GM20000 (cell line): ENCODE measurements around the gene FIBIN.

Experiments used
- DNase-seq: peaks from one replicate; pipeline ENCODE4 v3.0.0; 2012; ENCODE audit warnings: low spot score
- CTCF ChIP-seq: IDR thresholded peaks from 2 replicates; pipeline ENCODE4 v1.5.1; 2012; ENCODE audit warnings: mild to moderate bottlenecking, control low read depth; ENCODE audit errors: extremely low read depth, missing control alignments

FIBIN gene

DNA sequence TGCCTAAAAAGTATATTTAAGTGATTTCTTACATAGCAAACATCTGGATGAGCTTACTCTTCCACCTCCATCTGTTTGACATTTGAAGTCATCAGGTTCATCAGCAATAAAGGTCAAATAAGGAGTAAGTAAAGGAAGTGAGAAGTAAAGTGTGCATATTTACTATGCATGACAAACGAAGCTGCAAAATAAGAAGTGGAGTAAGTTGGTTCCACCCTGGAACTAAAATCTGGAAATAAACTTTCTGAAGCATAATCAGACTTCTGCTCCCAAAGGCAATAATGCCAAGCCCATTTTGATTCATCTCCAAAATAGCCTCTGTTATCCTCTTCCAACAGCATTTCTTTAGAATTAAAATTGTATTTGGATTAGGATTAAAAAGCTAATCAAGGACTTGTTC lies 8.4 kb upstream of the FIBIN start:
- DNase-seq = no peak

DNA sequence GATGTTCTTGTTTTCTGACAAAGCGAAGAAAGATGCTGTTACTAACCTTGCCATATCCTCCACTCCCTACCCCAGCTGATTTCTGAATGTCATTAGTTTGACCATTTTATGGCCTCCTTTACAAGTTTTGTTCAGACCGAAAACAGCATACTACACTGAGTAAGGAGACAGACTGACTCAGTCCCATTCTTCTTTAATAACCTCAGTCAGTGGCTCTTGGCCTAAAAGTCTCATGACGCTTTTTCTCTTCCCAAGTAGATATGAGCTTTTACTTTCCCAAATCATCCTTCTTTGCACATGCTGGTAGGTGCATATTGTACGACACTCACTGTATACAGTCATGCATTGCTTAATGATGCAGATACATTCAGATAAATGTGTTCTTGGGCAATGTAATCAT lies 8.0 kb upstream of the FIBIN start:
- DNase-seq = no peak
- TF ChIP-seq CTCF = no peak

More for the DNA sequence above, 8.4 kb upstream of the FIBIN start:
- TF ChIP-seq CTCF = no peak

GRCh38 chr11:26987272-26987671 lies 6.6 kb upstream of the FIBIN start:
- no peak for DNase-seq
- no peak for TF ChIP-seq CTCF

DNA sequence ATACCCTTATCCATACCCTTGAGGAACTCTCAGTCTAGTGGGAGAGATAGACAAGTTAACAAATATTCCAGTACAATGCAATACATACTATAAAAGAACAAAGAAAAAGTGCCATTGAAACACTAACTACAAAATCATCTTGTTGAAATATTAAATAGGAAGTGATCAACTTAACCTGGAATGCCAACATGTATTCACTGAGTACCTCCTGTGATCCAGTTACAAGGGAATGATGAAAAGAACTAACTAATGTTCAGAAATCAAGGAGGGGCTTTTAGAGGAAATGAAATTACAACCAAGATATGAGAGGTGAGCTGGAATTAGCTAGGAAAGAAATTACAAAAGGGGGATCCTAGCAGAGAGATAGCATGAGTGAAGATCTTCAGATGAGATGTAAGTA lies 6.2 kb upstream of the FIBIN start:
- no peak for TF ChIP-seq CTCF
- no peak for DNase-seq

- TF ChIP-seq CTCF = no peak
- no peak for DNase-seq
Measured at GRCh38 chr11:26992031-26992541, 1.8 kb upstream of the FIBIN start.

DNA sequence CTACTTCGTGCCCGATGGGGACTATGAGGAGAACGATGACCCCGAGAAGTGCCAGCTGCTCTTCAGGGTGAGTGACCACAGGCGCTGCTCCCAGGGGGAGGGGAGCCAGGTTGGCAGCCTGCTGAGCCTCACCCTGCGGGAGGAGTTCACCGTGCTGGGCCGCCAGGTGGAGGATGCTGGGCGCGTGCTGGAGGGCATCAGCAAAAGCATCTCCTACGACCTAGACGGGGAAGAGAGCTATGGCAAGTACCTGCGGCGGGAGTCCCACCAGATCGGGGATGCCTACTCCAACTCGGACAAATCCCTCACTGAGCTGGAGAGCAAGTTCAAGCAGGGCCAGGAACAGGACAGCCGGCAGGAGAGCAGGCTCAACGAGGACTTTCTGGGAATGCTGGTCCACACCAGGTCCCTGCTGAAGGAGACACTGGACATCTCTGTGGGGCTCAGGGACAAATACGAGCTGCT lies 751 bp downstream of the FIBIN start:
- DNase-seq = no peak

More for the DNA sequence above, 751 bp downstream of the FIBIN start:
- TF ChIP-seq CTCF = no peak
